Activated CD4-positive, CD25-positive, alpha-beta regulatory T cell treated with anti-CD3 and anti-CD28 coated beads, Interleukin-2, amount 50 U/mL, for 16 hours (primary cell): ENCODE data around the gene CD274.
"Not testable (repeated sequence)": the region's sequence is repeated elsewhere in the genome, so short reads cannot be mapped to it uniquely, and the experiment has no call there.

Experiments used
- DNase-seq: peaks from one replicate; pipeline ENCODE4 v3.0.0-alpha.2; 2020; ENCODE audit warnings: low read depth, low spot score

Gene CD274

DNA sequence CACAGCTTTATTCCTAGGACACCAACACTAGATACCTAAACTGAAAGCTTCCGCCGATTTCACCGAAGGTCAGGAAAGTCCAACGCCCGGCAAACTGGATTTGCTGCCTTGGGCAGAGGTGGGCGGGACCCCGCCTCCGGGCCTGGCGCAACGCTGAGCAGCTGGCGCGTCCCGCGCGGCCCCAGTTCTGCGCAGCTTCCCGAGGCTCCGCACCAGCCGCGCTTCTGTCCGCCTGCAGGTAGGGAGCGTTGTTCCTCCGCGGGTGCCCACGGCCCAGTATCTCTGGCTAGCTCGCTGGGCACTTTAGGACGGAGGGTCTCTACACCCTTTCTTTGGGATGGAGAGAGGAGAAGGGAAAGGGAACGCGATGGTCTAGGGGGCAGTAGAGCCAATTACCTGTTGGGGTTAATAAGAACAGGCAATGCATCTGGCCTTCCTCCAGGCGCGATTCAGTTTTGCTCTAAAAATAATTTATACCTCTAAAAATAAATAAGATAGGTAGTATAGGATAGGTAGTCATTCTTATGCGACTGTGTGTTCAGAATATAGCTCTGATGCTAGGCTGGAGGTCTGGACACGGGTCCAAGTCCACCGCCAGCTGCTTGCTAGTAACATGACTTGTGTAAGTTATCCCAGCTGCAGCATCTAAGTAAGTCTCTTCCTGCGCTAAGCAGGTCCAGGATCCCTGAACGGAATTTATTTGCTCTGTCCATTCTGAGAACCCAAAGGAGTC, at the start of gene CD274:
Gene CD274, plus strand, starts transcription at position 184 of the 733 bp plus-strand sequence. CDS start 5,572 bp downstream, outside the sequence.
- DNase-seq, result peak; percentile 45

DNA sequence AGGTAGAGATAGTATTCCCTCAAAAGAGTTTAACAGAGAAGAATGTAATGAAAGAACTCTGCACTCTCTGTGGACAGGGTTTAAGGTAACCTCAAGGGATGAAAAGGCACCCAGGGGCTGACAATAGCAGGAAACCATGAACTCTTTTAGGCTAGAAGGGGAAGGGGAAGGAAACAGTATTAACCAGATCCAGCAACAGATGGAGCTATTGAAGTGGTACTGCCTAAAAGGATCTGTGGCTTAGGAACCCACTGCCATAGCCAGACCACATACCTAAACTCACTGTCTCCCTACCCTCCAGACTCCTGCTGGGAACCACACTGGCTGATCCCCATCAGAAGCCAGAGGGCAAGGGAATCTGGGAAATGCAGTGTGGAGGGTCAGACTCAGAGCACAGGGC, 48.1 kb upstream of the CD274 start:
- DNase-seq, result no peak

DNA sequence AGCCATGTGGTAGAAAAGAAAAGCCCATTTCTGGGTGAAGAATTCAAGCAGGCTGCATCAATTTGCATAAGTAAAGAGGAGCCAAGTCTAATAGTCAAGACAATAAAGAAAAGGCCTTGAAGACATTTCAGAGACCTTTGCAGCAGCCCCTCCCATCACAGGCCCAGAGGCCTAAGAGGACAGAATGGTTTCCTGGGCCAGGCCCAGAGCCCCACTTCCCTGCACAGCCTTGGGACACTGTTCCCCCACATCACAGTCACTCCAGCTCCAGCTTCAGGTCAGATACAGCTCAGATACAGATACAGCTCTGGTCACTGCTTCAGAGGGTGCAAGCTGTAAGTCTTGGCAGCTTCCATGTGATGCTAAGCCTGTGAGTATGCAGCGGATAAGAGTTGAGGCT, 41.7 kb upstream of the CD274 start:
- DNase-seq, result no peak

DNA sequence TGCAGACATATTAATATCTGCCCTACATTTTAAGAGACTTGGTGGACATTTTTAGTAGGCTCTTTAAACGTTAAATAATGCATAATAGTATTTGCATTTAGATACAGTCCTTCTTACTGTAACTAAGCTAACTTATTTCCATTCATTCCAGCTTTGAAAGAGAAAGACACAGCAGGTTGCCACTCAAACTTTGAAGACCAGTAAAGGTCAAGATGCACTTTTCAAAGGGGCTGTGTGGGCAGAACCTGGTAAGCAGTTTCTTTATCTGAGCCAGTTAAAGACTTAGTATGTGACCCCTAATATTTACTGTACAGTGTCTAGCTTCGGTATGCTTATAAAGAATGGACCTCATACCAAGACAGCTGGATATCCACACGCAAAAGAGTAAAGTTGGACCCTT, 33.4 kb upstream of the CD274 start:
- no peak for DNase-seq

DNA sequence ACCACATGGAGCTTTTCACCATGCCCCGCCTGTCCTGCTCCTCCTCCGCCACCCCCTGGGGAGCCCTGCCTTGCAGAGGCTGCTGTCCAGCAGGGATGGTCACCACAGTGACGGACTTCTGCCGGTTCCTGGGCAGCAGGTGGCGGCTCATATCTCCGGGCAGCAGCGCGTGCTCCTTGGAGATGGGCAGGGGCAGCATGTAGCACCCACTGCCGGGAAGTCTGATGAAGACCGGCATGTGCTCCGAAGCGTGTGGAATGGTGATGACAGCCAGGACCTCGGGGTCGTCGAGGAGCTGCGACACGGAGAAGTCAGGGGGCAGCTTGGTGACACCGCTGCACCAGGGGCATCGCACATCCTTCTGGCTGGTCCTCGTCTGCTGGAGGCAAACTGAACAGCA, 31.9 kb upstream of the CD274 start:
- DNase-seq, result no peak

DNA sequence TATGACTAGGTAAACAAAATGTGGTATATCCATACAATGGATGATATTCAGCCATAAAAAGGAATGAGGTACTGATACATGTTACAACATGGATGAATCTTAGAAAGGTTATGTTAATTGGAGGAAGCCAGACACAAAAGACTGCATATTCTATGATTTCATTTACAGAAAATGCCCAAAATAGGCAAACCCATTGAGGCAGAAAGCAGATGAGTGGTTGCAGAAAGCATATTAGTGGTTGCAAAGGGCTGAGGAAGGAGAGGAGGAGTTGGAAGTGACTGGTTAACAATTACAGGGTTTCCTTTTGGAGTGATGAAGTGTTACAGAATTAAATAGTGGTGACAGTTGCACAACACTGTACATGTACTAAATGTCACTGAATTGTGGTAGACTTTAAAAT, 30.4 kb upstream of the CD274 start:
- no peak for DNase-seq

DNA sequence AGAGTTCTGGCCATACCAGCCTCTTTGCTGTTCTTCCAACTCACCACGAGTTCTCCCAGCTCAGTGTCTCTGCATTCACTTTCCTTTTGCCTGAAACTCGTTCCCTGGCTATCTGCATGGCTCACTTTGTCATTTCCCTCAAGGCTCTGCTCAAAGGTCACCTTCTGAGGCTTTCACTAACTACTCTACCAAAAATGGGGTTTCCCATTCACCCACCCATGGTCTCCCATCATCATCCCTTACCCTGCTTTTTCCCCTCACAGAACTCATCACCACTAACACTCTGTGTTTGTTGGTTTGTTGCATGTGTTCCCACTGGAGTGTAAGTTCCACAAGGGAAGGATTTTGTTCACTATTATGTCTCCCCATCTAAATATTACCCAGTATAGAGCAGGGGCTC, 29.2 kb upstream of the CD274 start:
- no peak for DNase-seq

DNA sequence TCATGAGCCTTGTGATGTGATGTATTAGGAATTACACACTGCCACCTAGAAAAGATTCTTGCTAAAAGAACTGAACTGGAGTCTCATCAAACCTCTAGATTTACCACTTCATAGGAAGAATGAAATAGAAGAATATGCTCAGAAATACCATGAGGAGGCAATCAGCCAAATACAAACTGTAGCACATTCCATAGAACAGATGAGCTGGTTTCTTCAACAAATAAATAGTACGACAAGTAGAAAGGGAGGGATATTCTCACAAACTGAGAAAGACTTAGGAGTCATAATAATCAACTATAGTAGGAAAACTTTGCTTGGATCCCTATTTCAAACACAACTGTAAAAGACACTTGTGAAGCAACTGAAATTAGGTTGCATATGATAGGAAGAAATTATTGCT, 28.1 kb upstream of the CD274 start:
- no peak for DNase-seq

DNA sequence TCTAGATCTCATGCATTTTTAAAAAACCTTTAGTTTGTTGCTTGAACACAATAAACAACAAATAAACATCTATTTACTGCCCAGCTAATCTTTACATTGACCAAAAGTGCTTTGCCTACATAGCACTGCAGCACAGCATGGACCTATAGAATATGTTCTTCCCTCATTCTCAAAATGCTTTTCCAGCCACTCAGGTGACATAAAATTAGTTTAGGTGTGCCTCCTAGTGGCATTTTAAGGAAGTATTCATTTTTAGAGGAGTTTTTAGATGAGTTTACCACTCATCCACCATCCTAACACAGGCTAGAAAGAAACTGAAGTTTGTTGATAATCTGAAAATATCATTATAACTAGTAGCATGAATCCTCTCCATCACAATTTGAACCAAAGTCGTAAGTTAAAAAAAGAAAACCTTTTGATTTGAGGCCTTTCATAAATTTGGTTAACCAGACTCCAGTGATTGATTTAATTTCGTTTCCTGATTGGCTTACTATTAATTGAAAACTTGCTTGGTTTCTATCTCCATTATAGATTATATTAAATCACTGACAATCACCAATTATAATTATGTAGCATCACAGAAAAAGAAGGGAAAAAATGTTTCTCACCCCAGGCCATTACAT, 25.2 kb upstream of the CD274 start:
- no peak for DNase-seq

DNA sequence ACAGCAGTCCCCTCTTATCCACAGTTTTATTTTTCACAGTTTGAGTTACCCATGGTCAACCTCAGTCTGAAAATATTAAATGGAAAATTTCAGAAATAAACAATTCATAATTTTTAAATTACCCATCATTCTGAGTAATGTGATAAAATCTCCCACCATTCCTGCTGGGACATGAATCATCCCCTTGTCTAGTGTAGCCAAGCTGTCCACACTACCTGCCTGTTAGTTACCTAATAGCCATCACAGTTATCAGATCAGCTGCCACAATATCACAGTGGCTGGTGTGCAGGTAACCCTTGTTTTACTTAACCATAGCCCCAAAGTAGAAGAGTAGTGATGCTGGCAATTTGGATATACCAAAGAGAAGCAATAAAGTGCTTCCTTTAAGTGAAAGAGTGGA, 23.3 kb upstream of the CD274 start:
- no peak for DNase-seq

DNA sequence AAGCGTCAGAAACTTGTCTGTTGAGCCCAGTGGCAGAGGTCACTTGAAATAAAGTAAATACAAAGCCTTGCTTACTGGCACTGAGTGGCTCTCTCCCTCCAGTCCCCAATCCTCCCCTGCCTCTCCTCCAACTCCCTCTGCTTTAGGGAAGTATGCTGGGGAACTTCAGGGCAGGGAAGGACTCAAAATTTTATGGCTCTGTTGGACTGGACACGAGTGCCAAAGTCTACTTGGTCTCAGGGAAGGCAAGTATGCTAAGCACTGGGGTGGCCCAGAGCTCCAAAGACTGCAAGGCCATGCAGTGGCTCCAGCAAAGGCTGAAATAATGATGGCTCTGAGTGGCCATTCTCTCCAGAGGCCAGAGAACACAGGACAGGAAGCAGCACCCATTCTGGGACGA, 22.2 kb upstream of the CD274 start:
- DNase-seq, result no peak

DNA sequence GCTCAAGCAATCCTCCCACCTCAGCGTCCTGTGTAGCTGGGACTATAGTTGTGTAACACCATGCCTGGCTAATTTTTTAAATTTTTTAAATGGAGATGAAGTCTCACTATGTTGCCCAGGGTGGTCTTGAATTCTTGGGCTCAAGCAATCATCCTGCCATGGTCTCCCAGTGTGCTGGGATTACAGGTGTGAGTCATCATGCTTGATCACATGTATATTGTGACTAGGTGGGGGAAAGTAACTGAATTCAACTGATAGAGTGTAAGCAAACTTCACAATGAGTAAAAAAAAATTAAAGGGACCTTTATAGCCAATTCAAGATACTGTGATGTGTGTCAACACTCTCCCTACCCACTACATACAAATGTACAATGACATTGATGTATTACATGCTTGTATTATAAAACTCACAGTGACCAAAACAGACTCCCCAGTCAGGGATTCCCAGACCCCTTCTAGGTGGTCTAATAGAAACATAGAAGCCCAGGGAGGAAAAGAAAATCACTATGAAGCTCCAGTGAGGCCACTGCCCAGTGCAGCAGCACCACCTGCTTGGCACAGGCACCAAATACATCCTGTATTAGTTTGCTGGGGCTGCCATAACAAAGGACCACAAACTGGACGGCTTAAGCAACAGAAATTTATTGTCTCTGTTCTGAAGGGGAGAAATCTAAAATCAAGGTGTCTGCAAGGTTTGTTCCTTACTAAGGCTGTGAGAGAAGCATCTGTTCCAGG, 21.4 kb upstream of the CD274 start:
- DNase-seq, result no peak

DNA sequence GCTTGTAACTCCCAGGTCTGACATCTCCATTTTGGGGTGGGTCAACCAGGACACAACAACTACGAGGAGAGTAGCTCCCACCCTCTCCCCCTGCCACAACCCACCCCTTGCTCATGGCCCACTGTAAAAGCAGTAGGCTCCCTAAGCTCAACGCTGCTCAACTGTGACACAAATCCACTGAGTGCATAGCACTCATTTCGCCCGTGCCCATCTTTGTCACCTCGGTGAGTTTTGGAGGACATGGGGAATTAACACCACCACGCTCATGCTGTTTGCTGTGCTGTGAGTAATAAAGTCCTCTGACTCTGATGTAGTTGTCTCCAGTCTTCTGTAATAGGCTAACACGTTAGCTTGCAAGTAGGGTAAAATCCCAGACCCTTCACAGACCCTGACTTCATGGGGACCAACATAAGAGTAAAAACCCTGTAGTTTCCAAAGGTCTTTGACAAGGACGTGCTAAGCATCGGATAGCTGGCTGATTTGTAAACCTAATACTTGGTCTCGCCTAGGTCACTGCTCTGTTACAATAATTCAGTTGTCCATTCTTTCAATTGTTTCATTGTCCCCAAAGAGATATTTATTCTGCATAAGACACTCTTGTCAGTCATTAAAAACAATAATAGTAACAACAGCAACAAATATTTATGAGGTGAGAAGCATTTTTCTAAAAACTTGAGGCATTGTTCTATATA, 20.3 kb upstream of the CD274 start:
- DNase-seq, result no peak

DNA sequence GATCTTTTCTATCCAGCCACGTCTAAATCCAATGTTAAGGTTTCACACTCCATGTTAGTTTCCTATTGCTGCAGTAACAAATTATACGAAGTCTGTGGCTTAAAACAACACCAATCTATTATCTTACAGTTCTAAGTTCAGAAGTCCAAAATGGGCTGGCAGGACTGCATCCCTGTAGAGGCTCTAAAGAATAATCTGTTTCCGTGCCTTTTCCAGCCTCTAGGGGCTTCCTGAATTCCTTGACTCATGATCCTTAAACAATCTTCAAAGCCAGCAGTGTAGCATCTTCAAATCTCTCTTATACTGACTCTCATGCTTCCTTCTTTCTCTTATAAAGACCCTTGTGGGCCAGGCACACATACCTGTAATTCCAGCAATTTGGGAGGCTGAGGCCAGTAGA, 19.4 kb upstream of the CD274 start:
- DNase-seq, result no peak

DNA sequence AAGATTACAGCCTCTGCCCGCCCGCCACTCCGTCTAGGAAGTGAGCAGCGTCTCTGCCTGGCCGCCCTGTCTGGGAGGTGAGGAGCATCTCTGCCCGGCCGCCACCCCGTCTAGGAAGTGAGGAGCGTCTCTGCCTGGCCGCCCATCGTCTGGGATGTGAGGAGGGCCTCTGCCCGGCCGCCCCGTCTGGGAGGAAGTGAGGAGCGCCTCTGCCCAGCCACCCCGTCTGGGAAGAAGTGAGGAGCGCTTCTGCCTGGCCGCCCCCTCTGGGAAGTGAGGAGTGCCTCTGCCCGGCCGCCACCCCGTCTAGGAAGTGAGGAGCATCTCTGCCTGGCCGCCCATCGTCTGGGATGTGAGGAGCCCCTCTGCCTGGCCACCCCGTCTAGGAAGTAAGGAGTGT, 17.5 kb upstream of the CD274 start:
- DNase-seq, result not testable (repeated sequence)

DNA sequence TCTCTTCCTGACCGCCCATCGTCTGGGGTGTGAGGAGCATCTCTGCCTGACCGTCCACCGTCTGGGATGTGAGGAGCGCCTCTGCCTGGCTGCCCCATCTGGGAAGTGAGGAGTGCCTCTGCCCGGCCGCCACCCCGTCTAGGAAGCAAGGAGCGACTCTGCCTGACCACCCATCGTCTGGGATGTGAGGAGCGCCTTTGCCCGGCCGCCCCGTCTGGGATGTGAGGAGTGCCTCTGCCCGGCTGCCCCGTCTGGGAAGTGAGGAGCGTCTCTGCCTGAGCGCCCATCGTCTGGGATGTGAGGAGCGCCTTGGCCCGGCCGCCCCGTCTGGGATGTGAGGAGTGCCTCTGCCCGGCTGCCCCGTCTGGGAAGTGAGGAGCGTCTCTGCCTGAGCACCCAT, 17.0 kb upstream of the CD274 start:
- DNase-seq, result not testable (repeated sequence)

DNA sequence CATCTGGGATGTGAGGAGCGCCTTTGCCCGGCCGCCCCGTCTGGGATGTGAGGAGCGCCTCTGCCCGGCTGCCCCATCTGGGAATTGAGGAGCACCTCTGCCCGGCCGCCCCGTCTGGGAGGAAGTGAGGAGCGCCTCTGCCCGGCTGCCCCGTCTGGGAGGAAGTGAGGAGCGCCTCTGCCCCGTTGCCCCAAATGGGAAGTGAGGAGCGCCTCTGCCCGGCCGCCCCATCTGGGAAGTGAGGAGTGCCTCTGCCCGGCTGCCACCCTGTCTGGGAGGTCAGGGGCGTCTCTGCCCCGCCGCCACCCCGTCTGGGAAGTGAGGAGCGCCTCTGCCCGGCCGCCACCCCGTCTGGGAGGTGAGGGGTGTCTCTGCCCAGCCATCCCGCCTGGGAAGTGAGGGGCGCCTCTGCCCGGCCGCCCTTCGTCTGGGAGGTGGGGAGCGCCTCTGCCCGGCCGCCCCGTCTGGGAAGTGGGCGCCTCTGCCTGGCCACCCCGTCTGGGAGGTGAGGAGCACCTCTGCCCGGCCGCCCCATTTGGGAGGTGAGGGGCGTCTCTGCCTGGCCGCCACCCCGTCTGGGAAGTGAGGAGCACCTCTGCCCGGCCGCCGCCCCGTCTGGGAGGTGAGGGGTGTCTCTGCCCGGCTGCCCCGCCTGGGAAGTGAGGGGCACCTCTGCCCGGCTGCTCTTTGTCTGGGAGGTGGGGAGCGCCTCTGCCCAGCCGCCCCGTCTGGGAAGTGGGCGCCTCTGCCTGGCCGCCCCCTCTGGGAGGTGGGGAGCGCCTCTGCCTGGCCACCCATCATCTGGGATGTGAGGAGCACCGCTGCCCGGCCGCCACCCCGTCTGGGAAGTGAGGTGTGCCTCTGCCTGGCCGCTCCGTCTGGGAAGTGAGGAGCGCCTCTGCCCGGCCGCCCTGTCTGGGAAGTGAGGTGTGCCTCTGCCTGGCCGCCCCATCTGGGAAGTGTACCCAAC, 16.2 kb upstream of the CD274 start:
- not testable (repeated sequence) for DNase-seq

DNA sequence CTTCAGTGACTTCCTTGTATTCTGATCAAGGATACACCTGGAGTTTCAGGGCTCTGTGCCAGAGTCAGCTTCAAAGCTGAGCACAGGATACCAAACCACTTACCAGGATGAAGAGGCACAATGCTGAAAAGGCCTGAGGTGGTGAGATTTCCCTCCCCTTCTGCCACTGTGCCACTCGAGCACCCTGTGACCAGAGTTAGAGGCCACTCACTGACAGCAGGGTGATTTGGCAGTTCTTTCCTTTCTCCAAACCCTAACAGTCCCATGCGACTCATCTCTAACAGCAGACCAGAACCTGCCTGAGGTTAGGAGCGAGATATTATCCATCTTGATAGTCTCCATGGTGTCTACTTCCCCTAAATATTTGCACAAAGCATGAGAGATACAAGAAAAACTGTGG, 14.4 kb upstream of the CD274 start:
- DNase-seq, result no peak

DNA sequence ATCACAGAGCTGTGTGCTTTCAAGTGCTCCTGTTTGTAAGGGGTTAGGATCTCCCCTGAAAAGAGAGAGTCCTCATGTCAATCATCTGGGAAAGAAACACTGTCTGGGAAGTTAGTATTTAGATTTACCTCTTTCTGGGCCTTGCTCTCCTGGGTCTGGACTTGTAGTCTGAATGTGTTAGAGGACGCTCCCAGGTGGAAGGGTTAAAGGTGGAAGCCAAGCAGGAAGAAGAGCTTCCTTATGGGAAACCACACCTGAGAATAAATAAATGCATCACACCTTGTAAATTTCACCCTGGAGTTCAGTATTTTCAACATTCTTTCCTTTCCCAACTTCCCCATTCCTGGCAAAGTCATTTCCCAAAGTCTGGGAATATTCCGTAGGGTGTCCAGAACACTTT, 13.9 kb upstream of the CD274 start:
- DNase-seq, result no peak

DNA sequence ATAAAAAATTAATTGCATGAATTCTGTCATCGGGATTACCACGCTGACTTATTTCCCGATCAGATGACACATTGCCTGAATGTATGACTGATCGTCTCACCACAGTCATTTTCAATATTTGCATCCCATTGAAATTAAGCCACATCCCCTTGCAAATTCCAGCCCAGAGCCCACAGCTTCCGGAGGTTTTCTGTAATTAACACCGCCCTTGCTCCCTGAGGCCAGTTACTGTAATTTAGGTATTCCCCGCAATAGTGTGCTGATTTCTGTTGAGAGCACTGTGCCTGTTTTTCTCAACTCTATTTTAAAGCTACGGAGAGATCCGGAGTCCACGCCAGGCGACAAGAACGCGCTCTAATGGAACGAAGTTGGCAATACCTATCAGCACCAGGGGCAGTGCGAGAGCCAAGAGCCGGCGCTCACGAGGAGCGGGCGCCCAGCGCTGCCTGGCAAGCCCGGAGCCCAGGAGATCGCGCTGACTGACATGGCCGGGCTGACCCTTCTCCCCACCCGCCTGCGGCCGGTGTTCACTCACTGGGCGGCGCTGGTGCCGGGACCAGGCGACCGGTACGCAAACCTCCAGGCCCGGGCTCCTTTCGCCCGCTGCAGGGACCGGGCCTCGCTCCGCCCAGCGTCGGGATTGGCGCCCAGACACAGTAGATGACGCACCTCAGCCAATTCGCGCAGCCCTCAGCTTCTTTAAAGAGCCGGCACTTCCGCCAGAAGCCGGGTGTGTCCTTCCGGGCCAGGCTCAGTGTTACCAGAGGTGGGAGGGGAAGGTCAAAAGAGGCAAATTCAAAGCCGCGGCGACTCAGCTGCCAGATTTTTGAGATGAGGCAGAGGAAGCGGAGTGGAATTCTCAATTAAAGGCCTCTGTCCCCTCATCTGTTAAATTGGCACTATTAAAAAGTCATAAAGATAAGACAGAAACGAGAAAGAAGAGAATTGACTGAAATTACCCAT, 12.8 kb upstream of the CD274 start, which contains the start of gene PLGRKT:
Gene PLGRKT, minus strand, starts transcription at position 672 of the 963 bp plus-strand sequence. CDS start 5,948 bp downstream, outside the sequence.
- peak; percentile 90 for DNase-seq
